ENCODE data around the gene MSMO1.

Gene MSMO1

GRCh38 chr4:165361810-165362209 lies 34.3 kb downstream of the MSMO1 start:
- DNase-seq: no peak

DNA sequence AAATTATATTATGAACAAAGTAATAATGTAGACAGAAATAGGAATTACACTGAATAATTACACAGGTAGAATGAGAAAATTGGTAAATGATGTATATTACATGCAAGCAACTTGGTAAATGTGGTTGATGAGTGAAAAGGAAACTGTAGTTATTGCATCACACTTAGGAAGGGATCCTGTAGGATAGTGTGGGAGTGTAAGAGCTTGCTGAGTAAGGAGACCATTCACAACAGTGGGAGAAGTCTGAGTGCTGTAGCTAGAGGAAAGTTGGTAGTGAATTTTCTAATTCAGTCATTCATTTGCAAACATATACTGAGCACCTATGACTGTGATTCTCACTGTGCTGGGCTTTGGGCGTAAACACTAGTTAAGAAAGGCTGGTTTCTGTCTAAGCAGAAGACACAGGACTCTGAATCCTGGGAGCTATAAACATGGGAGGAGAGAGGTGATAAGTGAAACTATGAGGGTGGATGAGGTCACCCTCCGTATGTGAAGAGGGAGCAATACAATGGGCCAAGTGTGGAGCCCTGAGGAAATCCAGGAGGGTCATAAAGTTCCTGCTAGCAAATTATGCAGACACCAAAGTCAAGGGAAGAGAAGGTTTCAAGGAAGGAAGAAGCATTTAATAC lies 37.1 kb downstream of the MSMO1 start:
- DNase-seq: no peak

DNA sequence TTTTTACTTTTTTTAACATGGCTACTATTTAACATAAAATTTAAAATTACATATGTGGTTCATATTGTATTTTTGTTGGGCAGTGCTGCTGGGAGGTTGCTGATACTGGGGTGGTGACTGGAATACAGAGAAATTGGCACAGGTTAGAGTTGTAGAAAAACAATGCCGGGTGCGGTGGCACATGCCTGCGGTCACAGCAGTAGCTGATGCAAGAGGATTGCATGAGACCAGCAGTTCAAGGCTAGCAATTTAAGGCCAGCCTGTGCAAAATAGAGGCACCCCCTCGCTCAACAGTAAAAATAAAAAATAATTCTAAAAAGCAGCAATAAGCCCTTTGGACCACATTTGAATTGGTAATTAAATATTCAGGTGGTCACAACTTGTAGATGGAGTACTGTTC lies 39.6 kb downstream of the MSMO1 start:
- no peak for DNase-seq

DNA sequence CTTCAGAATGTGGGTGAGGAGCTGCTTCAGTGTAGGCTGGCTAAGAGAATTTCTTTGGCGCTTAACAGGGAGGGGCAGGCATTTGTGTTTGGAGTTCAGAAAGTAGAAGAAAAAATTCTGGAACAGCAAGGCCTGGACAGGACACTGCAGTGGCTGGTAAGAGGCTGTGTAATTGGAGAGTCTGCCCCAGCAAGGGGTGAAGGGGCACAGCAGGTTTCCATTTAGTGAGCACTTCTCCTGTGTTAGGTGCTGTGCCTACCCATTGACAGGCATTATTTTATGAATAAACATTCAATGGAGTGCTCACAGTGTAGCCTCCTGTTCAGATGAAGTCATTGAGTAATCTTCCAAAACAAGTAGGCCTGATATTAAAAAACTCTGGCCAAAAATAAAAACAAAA lies 40.6 kb downstream of the MSMO1 start:
- no peak for DNase-seq

GRCh38 chr4:165368567-165368966 lies 41.1 kb downstream of the MSMO1 start:
- no peak for DNase-seq

- no peak for DNase-seq
Measured at GRCh38 chr4:165369522-165369921, 42.1 kb downstream of the MSMO1 start.

DNA sequence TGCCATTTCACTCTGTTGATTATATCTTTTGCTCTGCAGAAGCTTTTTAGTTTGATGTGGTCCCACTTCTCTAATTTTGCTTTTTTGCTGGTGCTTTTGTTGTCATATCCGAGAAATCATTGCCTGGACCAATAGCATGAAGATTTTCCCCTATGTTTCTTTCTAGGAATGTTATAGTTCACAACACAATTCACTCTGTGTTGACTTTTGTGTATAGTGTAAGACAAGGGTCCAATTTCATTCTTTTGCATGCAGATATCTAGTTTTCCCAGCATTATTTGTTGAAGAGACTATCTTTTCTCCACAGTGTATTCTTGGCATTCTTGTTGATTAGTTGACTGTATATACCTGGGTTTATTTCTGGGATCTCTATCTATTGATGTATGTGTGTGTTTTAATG lies 43.1 kb downstream of the MSMO1 start:
- no peak for DNase-seq

- no peak for DNase-seq
Measured at GRCh38 chr4:165375465-165375864, 48.0 kb downstream of the MSMO1 start.

DNA sequence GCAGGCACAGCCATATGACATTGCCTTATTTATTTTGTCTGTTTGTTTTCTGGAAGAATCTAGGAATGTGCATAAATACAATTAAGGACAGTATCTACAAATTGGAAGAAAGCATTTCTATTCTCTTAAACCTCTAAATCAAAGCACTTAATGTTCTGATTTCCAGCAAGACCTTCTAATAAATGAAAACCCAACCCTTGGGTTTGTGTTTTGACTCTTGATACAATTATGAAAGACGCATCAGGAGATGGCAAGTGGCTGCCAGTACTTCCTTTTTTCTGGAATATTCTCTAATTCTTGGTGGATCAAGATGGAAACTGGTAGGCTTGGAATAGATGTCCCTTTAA lies 50.9 kb downstream of the MSMO1 start:
- no peak for DNase-seq

GRCh38 chr4:165378745-165379677 lies 51.5 kb downstream of the MSMO1 start, which contains the start of gene CPE:
CPE (plus strand) TSS chr4:165379008; CDS start chr4:165379222, 214 bp downstream.
- DNase-seq: peak; percentile 15

- no peak for DNase-seq
Measured at GRCh38 chr4:165379678-165380064, 52.2 kb downstream of the MSMO1 start.

GRCh38 chr4:165380805-165381204 lies 53.3 kb downstream of the MSMO1 start:
- DNase-seq: no peak

GRCh38 chr4:165381821-165382373 lies 54.4 kb downstream of the MSMO1 start:
- DNase-seq: no peak

- DNase-seq: no peak
Measured at GRCh38 chr4:165382640-165383039, 55.2 kb downstream of the MSMO1 start.

DNA sequence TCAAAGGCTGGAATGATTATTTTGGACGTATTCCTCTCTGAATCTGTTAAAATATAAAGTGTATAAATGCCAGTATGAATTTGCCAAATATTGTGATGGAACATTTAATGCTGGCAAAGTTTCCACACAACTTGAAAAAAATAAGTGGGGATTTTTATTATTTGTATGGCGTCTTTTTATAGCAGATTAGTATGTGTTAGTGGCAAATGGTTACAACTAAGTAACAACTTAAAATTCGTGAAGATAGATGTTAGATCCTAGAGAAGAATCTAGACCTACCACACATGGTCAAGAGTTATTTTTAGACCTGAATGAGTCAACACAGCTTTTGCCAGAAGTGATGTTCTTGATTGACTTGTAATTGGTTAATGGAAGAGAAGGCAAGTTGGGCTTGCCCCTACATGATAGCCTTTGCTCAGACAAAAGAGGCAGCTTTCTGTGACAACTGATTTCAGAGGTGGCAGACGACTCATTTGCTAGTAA lies 56.2 kb downstream of the MSMO1 start:
- no peak for DNase-seq

GRCh38 chr4:165384186-165384585 lies 56.7 kb downstream of the MSMO1 start:
- no peak for DNase-seq

DNA sequence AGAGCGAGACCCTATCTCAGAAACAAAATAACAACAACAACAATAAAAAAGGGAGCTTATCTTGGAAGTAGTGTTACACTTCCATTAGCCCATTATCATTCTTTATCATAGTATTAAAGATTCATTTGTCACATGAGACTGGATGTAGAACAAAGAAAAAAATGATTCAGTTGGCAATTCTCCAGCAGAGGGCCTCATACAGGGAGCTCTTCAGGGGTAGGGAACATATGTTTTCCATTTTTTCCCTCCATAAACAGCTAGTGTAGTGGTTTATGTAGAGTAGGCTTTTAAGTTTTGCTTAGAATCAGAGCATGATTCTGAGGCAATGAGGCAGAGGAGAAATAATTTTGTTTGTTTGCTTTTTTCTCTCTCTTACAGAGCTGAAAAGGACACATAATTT lies 57.1 kb downstream of the MSMO1 start:
- no peak for DNase-seq

DNA sequence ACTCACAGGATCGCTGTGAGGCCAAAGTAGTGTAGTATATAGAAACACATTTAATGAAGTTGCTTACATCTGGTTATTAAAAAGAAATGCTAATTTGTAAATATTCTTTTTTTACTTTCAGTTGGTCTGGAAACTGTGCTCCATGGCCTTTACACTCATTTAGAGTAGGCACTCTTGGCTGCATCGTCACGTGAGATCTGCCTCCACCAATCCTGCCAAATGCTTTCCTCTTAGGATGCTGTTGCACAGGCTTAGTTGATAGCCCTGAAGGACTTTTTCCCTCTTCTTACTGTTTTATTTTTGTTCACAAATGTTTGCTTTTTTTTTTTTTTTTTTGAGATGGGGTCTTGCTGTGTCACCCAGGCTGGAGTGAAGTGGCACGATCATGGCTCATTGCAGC lies 57.7 kb downstream of the MSMO1 start:
- no peak for DNase-seq

- DNase-seq: no peak
Measured at GRCh38 chr4:165386328-165386727, 58.9 kb downstream of the MSMO1 start.

DNA sequence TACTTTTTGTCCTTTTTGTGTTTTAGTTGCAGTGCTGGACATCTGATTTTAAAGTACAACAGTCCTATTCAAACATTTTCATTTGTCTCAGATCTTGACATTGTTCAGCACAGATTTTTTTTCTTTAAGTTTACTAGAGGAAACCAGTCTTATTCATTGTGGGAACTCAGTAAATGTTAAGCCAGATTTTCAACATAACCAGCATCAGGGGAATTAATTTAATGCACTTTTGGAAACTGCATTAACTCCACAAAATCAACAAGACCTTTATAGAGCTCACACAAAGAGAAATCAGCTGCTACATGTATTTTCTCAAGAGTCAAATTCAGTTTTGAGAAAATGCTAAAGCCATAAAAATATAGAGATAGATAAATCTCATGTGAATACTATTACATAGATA lies 61.3 kb downstream of the MSMO1 start:
- DNase-seq: no peak
